ENCODE measurements around the gene SMO.

Gene SMO

DNA sequence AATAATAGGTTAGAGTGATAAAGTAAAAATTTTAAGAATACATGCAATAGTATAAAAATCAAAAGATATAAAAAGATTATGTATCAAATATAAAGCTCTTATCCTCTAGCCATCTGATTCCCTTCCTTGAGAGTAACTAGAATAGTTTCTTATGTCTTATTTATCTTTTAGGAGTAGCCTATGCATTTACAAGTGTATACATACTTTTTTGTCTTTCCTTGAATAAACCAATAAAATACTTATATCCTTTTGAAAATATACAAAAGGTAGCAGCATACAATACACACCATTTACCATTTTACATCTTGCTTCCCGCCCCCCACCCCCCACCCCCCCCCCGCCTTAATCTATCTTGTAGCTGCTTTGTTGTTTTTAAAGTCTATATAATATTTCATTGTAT, 67.8 kb downstream of the SMO start:
- no peaks in the 10 kb centered on the region for H3K4me1 ChIP-seq (ENCODE audit: control insufficient read depth in 1 of 2, insufficient read depth in 1 of 2, low read depth in 1 of 2, low read length in 1 of 2)
- H3K36me3 ChIP-seq: no peaks in the 10 kb centered on the region
- no peaks in the 10 kb centered on the region for H3K9me3 ChIP-seq
- no peaks in the 10 kb centered on the region for H3K27me3 ChIP-seq
- TF ChIP-seq, protein P1, sequence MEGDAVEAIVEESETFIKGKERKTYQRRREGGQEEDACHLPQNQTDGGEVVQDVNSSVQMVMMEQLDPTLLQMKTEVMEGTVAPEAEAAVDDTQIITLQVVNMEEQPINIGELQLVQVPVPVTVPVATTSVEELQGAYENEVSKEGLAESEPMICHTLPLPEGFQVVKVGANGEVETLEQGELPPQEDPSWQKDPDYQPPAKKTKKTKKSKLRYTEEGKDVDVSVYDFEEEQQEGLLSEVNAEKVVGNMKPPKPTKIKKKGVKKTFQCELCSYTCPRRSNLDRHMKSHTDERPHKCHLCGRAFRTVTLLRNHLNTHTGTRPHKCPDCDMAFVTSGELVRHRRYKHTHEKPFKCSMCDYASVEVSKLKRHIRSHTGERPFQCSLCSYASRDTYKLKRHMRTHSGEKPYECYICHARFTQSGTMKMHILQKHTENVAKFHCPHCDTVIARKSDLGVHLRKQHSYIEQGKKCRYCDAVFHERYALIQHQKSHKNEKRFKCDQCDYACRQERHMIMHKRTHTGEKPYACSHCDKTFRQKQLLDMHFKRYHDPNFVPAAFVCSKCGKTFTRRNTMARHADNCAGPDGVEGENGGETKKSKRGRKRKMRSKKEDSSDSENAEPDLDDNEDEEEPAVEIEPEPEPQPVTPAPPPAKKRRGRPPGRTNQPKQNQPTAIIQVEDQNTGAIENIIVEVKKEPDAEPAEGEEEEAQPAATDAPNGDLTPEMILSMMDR (IDR thresholded peaks at IDR 0.05): no peak
- no peak overlapping the region for H3K4me3 ChIP-seq (ENCODE audit: low read depth in 1 of 2, low read length in 1 of 2)
- H3K27ac ChIP-seq: no peak overlapping the region

DNA sequence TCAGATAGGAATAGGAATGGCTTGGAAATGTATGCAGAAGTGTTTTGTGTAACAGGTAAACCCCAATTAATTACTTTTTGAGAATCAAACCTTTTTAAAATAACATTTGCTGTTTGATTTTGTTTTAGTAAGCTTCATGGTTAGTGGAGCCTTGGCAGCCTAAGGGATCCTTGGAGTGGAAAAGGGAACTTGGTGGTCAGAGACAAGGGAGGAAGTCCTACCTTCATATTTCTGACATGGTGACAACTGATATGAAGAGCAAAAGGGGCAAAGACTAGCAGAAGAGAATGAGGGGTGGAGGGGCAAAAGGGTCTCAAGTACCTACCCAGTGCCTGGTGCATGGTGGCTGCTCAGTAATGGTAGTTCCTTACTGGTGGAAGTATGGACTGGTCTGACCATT, 68.7 kb downstream of the SMO start:
- TF ChIP-seq, protein P1 (IDR thresholded peaks at IDR 0.05): no peak
- Histone ChIP-seq H3K27ac (no peak overlapping the region), H3K27me3 (no peaks in the 10 kb centered on the region), H3K36me3 (no peaks in the 10 kb centered on the region), H3K4me1 (ENCODE audit: control insufficient read depth in 1 of 2, insufficient read depth in 1 of 2, low read depth in 1 of 2, low read length in 1 of 2) (no peaks in the 10 kb centered on the region), H3K4me3 (ENCODE audit: low read depth in 1 of 2, low read length in 1 of 2) (no peak overlapping the region), H3K9me3 (no peaks in the 10 kb centered on the region)

DNA sequence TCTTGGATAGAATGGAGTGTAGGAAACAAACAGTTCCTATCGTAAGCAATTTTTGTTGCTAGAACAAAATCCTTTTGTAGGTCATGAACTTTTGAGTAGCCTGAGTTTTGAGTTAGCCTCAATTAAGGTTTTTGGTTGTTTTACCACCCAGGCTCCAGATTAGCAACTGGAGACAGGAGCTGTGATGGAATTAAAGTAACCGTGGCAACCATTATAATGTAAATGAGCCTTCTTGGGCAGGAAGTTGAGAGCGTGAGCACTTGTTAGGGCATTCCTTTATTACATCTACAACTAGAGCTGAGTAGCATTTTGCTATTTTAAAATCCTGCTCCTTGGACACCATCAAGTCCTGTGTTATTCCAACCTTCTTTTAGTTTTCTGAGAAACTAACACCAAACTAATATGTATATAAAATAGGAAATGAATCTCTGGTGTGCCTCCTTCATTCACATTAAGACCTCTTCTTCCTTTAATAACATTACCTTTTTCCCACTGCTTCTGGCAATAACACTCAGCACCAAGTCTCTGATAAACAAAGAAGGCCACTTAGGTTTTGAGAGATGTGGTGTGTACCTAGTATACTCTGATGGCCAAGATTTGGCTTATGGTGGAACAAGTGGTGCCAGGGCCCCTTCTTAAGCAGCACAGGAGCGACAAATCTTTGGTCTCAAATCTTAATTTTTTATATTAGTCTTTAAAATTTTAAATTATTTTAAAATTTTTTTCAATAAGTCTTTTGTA, 70.4 kb downstream of the SMO start:
- Histone ChIP-seq H3K27ac (no peak overlapping the region), H3K36me3 (no peaks in the 10 kb centered on the region), H3K27me3 (no peaks in the 10 kb centered on the region), H3K4me3 (ENCODE audit: low read depth in 1 of 2, low read length in 1 of 2) (no peak overlapping the region), H3K9me3 (no peaks in the 10 kb centered on the region), H3K4me1 (ENCODE audit: control insufficient read depth in 1 of 2, insufficient read depth in 1 of 2, low read depth in 1 of 2, low read length in 1 of 2) (no peaks in the 10 kb centered on the region)
- TF ChIP-seq, protein P1 (IDR thresholded peaks at IDR 0.05): no peak

DNA sequence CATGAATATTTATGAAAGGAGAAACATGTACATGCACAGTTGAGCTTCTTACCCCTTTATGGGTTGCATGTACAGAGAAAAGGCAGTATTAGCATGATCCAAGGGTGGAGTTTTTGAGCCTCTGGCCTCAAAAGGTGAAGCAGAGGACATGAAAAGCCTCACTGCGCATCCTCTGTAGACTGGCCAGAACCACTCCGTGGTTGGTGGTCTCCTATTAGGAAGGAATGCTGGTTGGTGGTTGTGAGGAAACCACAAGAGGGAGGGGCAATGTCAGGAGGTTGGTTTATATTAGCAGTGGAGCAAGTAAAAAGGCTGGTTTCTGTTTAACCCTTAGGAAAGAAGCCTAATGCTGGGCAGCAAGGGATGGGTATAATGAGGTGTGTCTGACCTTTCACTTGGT, 73.9 kb downstream of the SMO start:
- TF ChIP-seq, protein P1 (IDR thresholded peaks at IDR 0.05): no peak

More for the DNA sequence above, 73.9 kb downstream of the SMO start:
- H3K9me3 ChIP-seq: no peaks in the 10 kb centered on the region
- no peaks in the 10 kb centered on the region for H3K27me3 ChIP-seq
- H3K36me3 ChIP-seq: no peaks in the 10 kb centered on the region
- no peak overlapping the region for H3K4me3 ChIP-seq (ENCODE audit: low read depth in 1 of 2, low read length in 1 of 2)
- H3K27ac ChIP-seq: no peak overlapping the region
- no peaks in the 10 kb centered on the region for H3K4me1 ChIP-seq (ENCODE audit: control insufficient read depth in 1 of 2, insufficient read depth in 1 of 2, low read depth in 1 of 2, low read length in 1 of 2)
